NCI-H2196 treated with DMSO at 0.1 percent for 48 hours (cell line): ENCODE measurements around the gene OPHN1.
"Not testable (repeated sequence)": the region's sequence is repeated elsewhere in the genome, so short reads cannot be mapped to it uniquely, and the experiment has no call there.

Experiments
- DNase-seq: peaks from one replicate; lab custom pipeline; 2025; ENCODE audit not compliant: unreplicated experiment; lab: John Stamatoyannopoulos, UW

OPHN1 gene

GRCh38 chrX:68363984-68364383, 69.3 kb downstream of the OPHN1 start:
- DNase-seq = no peak

DNA sequence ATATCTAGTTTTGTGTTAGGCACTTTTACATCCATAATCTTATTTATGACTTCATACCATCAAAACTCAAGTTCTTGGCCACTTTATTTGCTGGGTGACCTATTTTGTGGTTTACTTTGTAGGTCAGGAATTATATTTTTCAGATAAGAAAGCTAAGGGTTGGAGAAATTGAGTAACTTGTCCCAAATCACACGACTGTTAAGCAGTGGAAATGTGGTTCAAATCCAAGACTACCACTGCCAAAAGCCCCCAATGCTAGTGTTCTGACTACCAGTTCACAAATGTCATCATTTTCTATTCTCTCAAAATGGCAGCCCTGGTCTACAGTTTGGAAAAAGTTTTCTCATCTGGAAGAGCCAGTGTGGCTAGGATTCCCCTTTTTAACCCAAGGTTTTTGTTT, 74.6 kb downstream of the OPHN1 start:
- DNase-seq = no peak

DNA sequence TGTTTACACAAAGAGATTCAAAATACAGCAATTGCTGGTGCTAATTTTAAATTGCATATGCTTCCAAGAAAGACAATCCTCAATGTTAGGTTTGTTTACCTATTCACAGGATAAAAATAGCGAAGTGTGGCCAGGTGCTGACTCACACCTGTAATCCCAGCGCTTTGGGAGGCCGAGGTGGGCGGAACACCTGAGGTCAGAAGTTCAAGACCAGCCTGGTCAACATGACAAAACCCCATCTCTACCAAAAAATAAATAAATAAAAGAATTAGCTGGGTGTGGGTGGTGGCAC, 77.7 kb downstream of the OPHN1 start:
- no peak for DNase-seq

- DNase-seq = no peak
Observed at GRCh38 chrX:68354879-68355628, 78.2 kb downstream of the OPHN1 start.

DNA sequence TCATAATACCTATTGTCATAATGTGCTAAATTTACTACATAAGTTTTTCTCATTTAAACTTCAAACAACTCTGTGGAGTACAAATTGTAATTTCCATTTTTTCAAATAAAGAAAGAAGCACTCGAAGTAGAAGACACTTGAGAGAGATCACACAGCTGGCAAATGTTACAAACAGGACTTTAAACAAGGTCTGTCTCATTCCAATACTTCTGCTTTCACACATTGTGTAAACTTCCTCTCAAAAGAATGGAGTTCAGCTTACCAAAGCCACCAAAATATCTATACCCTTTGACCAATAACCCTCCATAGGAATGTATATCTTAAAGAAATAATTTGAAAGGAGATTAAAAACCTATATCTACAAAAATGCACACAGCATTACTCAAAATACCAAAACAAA, 88.3 kb downstream of the OPHN1 start:
- no peak for DNase-seq

DNA sequence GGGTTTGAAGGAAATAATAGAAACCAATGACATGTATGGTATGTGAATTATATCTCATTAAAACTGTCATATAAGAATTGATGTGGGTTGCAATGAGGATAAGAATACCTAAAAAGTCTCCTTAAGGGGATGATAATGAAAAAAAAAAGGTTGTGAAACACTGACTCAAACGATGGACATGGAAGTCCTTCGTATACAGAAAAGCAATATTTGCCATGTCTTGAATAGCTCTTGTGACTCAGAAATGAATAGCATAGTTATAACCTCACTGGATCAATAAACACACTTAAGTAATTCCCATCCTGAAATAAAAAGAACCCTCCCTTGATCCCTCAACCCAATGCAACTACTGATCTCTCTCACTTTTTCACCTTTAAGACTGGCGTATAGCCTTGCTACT, 89.7 kb downstream of the OPHN1 start:
- DNase-seq = no peak

DNA sequence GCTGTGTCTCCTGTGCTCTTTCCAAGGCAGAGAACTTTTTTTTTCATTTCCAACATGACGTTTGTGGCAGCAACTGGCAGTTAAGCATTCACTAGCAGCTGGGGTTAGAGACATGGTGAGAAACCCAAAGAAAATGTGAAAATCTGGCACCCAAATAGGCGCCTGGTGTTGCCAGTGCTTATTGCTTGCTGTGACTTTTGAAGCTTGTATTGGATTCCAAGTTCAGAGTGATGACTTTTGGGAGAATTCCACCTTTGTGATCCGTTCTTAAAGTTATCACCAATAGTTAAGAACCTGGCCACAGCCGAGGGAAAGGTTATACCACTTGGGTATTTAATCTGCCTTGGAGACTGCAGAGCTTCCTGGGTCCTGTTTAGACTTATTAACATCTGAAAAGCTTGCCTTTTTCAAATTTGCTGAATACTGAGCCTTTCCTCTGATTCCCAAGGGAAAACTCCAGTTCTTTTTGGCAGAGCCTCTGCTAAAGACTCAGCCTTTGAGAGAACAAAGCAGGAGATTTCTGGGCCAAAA, 101.0 kb downstream of the OPHN1 start:
- DNase-seq = no peak

GRCh38 chrX:68326841-68327240, 106.5 kb downstream of the OPHN1 start:
- not testable (repeated sequence) for DNase-seq

DNA sequence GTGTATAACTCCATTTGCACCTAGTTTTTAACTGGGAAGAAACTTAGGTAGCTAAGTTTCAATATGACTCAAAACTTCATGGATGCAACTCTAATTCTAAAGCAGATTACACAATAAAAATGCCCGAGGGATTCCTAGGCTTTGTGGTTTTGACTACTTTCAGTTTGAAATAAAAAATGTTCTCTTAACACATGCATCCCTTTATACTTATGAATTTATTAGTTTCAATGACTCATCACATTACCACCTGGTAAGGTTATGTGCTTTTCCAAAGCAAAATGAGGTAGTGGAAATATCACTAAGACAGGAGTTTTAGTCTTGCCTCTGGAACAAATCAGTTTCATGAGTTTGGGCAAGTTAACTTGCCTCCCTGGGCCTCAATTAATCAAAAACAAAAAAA, 125.5 kb downstream of the OPHN1 start:
- no peak for DNase-seq

GRCh38 chrX:68304602-68305001, 128.7 kb downstream of the OPHN1 start:
- no peak for DNase-seq

DNA sequence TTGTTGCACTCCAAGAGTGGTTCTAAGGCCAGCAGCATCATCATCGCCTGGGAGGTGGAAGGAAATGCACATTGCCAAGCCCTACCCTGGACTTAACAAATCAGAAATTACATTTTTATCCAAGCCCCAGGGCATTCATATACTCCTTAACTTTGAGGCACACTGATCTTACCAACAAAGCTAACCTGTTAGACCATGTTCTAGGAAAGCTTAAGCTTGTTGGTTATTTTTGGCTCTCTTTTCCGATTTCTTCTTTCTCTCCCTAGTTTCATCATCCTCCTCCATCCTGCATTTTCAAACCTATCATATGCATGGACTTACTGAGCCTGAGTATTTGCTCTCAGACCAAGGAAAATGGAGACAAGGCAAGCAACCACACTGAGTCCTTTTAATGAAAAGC, 133.4 kb downstream of the OPHN1 start:
- DNase-seq = no peak

GRCh38 chrX:68292471-68292870, 140.8 kb downstream of the OPHN1 start:
- DNase-seq = no peak

DNA sequence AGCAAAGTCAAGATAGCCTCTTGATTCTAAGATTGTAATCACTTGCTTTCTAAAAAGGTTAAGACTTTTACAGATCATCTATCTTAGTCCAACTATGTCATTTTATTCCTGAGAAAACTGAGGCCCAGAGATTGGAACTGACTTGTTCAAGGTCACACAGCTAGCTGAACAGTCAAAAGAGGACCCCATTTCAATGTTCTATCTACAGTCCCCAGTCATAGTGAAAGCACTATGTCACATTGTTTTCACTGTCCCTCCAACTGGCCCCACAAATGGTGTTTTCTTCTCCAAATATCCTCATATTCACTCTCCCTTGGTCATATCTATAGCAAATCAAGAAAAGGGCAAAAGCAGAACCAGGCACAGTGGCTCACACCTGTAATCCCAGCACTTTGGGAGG, 145.2 kb downstream of the OPHN1 start:
- DNase-seq = no peak

- no peak for DNase-seq
Observed at GRCh38 chrX:68287419-68287818, 145.9 kb downstream of the OPHN1 start.

GRCh38 chrX:68286980-68287379, 146.3 kb downstream of the OPHN1 start:
- DNase-seq = no peak

- DNase-seq = no peak
Observed at GRCh38 chrX:68286076-68286475, 147.2 kb downstream of the OPHN1 start.

- DNase-seq = no peak
Observed at GRCh38 chrX:68284281-68284904, 148.9 kb downstream of the OPHN1 start.

DNA sequence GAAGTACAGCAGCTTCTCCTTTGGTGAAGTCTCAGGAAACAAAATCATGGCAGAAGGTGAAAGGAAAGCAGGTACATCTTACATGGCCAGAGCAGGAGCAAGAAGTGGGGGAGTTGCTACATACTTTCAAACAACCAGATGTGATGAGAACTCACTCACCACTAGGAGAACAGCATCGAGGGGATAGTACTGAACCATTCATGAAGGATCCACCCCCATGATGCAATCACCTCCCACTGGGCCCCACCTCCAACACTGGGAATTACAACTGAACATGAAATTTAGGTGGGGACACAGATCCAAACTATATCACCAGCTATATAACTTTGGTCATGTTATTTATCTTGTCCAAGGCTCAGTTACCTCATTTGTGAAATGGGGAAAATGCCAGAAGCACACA, 159.4 kb downstream of the OPHN1 start:
- DNase-seq = no peak

- DNase-seq = not testable (repeated sequence)
Observed at GRCh38 chrX:68264793-68265192, 168.5 kb downstream of the OPHN1 start.

DNA sequence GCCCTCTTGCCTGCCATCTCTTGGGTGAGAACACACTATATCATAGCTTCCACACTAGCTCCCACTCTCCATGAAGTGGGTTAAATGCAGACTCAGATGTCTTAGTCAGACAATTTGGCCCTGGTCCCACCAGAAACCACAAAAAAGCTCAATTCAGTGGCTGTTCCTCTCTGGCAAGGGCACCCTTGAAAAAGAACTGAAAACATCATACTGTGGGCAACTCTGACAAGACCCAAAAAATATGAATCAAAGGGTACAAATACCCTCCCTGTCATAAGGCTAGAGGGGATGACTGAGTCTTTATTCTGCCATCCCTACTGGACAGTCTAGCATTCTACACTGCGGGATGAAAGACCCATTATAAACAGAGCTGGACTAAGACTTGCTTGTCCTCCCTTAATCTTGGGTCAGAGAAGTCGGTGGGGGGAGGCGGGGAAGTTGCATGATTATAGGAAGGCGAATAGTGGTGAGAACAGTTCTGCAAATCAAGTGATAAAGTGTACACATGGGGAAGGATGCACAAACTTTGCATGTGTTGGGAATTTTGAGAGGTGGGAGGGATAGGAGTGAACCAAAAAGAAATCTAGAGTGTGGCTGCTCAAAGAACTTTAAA, 172.1 kb downstream of the OPHN1 start:
- no peak for DNase-seq

- no peak for DNase-seq
Observed at GRCh38 chrX:68256990-68257389, 176.3 kb downstream of the OPHN1 start.
